Right lobe of liver (tissue), 6 donors: ENCODE measurements around the gene ACAP3. TPM values are rescaled to one million over a fixed set of nuclear protein-coding genes. Genes with fewer than 3 reads are reported as not detected.

Source experiments
- ATAC-seq, 4 donors: fragments of 200-7000 bp; cut with Tn5 transposase; one replicate each; pipeline ENCODE4 v1.9.1; 2020; ENCODE audit warnings: mild to moderate bottlenecking in 4 of 4, moderate library complexity in 4 of 4
- DNase-seq, 3 donors: peaks; one replicate each; pipeline ENCODE4 v3.0.0-alpha.2; 2020
- H3K27ac ChIP-seq, 3 donors: fragments of 200-600 bp; one replicate each; pipeline ENCODE4 v1.8.0; 2022
- H3K27me3 ChIP-seq, 2 donors: fragments of 200-600 bp; one replicate each; pipeline ENCODE4 v1.8.0; 2022
- H3K36me3 ChIP-seq, 4 donors: fragments of 200-600 bp; sonication (generic) in 1 of 4; one replicate each; pipeline versions ENCODE4 v1.5.1 to v1.8.0; 2017 to 2022; ENCODE audit warnings: control low read depth in 1 of 4
- H3K4me1 ChIP-seq, 4 donors: fragments of 200-600 bp; sonication (generic) in 1 of 4; one replicate each; pipeline versions ENCODE4 v1.5.1 to v1.8.0; 2017 to 2022; ENCODE audit warnings: control low read depth in 1 of 4
- H3K4me3 ChIP-seq, 3 donors: fragments of 200-600 bp; one replicate each; pipeline ENCODE4 v1.8.0; 2022
- H3K9me3 ChIP-seq, 4 donors: fragments of 200-600 bp; sonication (generic) in 1 of 4; one replicate each; pipeline versions ENCODE4 v1.5.1 to v1.8.0; 2017 to 2022; ENCODE audit warnings: control low read depth in 1 of 4
- POLR2A ChIP-seq: fragments of 450-650 bp; IDR thresholded peaks from one replicate; pipeline ENCODE4 v1.6.1; 2017; ENCODE audit warnings: antibody characterized with exemption, mild to moderate bottlenecking
- WGBS: methylation state at CpG from one replicate; pipeline ENCODE4 v1.1.6; 2018; ENCODE audit warnings: low coverage, low lambda C conversion rate; ENCODE audit not compliant: insufficient coverage; ENCODE audit errors: missing lambda C conversion rate; 5-methylcytosine and 5-hydroxymethylcytosine counted together
- intact Hi-C, 2 donors: fragments of 100-400 bp; cut with DNase I; formaldehyde crosslinking; loops; one replicate each; pipeline versions ENCODE4 v1.11.2 to v1.14.1; 2022
- long read RNA-seq: library from polyadenylated mRNA; unstranded; transcript quantifications from one replicate; pipeline ENCODE4 v2.0.0, GENCODE V29; 2019
- total RNA-seq, 6 experiments: library from RNA; depleted of rRNA in 2 of 6; stranded (reverse); fragments of >200 nt in 2 of 6; fragmentation: NEBNext Ultra II Directional in 3 of 6; extraction: Animal tissue kit (Norgen Biotek cat#: 25700) in 3 of 6; gene quantifications; one replicate each; pipeline versions ENCODE4 v1.1.0 to v1.2.4, GENCODE V29; 2016 to 2023
- TF ChIP-seq, protein P1 (sequence below), 4 donors: fragments of 200-600 bp in 3 of 4; fragments of 450-650 bp in 1 of 4; IDR thresholded peaks; one replicate each; pipeline versions ENCODE4 v1.5.1 to v1.8.0; 2016 to 2022; ENCODE audit warnings: antibody characterized with exemption in 4 of 4, mild to moderate bottlenecking in 2 of 4
- donor health status: DM: no; HTN: yes; CAD: no.
- donor health status: DM: no; HTN: no; CAD: no.
- donor health status: DM: no; HTN: no; CAD: no.
- donor health status: DM: no; HTN: yes; CAD: no.
- donor health status: DM: no; HTN: yes; CAD: no.

Gene ACAP3
- 10 to 100 TPM; 20.1 to 28.0 (median 22.0) TPM for total RNA-seq
- long read RNA-seq = 0 reads

DNA sequence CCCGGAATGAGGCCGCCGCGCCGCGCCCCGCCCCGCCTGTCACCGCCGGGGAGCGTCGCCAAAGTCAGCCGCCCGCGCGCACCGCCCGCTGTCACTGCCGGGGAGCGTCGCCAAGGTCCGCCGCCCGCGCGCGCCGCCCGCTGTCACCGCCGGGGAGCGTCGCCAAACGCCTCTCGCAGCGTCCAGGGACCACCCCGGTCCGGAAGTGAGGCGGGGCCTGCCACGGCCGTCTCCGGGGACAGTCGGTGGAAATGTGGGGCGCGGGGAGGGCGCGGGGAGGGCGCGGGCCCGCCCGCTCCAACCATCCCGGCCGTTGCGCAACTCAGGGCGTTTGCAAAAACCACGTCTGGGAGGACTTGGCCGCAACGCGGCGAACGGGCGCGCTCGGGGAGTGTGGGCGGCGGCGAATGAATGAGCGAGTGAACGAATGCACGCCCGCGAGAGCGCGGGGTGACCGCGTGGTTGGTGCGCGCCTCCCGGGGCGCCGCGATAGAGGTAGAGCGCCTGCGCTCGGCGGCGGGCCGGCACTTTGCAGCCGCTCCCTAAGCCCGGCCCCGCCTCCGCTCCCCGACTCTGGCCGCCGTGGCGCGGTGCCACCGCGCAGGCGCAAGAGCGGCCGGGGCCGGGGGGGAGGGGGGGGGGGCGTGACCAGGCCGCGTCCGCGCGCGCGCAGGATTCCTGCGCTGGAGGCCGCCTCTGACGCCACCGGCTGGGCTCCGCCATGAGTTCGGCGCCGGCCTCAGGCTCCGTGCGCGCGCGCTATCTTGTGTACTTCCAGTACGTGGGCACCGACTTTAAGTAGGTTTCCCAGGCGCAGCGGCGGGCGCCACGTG is at the start of gene ACAP3, which contains the start of gene PUSL1:
ACAP3 (minus strand) TSS at position 8 of the 833 bp plus-strand sequence. CDS start 115 bp downstream, outside the sequence.
PUSL1 (plus strand) TSS at position 675 of the 833 bp plus-strand sequence; CDS start at position 722, 47 bp downstream.
- Histone ChIP-seq H3K27me3 (no peaks in the 10 kb centered on the region), H3K4me3 (peak within 1 kb of the TSS; percentile 66 to 92 (median 92)), H3K4me1 (peaks cover 0 to 35% (median 19%) of the 10 kb centered on the region in 4 donors), H3K9me3 (no peaks in the 10 kb centered on the region), H3K27ac (peak within 1 kb of the TSS; percentile 77 to 90 (median 87)), H3K36me3 (peaks cover 0 to 23% (median under 1%) of the 10 kb centered on the region in 4 donors)
- TF ChIP-seq, protein P1, sequence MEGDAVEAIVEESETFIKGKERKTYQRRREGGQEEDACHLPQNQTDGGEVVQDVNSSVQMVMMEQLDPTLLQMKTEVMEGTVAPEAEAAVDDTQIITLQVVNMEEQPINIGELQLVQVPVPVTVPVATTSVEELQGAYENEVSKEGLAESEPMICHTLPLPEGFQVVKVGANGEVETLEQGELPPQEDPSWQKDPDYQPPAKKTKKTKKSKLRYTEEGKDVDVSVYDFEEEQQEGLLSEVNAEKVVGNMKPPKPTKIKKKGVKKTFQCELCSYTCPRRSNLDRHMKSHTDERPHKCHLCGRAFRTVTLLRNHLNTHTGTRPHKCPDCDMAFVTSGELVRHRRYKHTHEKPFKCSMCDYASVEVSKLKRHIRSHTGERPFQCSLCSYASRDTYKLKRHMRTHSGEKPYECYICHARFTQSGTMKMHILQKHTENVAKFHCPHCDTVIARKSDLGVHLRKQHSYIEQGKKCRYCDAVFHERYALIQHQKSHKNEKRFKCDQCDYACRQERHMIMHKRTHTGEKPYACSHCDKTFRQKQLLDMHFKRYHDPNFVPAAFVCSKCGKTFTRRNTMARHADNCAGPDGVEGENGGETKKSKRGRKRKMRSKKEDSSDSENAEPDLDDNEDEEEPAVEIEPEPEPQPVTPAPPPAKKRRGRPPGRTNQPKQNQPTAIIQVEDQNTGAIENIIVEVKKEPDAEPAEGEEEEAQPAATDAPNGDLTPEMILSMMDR (IDR thresholded peaks at IDR 0.05) = peak in 2 of 4 donors; percentile 3 to 30
- TF ChIP-seq POLR2A = peak; percentile 30
- whole genome bisulfite sequencing = 0% methylated on average over 5 of the region's 131 CpGs
- intact Hi-C loops = no loop called here
- DNase-seq = peak; percentile 90 to 94 (median 92)
- peak; percentile 70 to 85 (median 78) for ATAC-seq

DNA sequence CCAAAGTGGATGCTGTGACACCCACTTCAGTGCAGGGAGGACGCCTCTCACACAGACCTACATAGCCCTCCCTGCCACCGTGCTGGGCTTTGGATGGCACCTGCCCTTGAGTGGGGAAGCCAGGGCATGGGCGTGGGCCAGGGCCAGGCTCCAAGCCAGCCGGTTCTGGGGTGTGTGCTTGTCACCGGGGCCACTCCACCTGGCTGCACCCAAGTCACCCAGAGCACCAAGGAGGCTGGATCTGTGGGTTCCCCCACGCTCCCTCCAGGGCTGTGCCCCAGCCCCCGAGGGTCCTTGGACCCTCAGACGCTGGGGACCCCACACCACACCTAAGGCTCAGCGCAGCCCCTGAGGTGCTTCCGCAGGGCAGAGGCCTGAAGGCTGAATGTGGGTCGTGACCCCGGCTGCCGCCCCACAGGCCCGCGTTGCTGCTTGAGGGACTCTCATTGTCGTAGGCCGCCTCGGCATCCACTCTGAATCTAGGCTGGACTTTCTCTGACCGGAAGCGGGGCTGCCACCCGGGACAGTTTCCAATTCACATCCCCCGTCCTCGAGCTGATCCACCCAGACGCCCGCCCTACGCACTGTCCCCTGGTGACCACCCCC is 49.2 kb upstream of the ACAP3 start:
- Histone ChIP-seq H3K4me1 (no peaks in the 10 kb centered on the region), H3K4me3 (no peak overlapping the region), H3K36me3 (no peaks in the 10 kb centered on the region), H3K27ac (no peak overlapping the region), H3K9me3 (no peaks in the 10 kb centered on the region), H3K27me3 (peaks cover 0 to 5% of the 10 kb centered on the region in 2 donors)
- TF ChIP-seq, protein P1 (IDR thresholded peaks at IDR 0.05) = no peak
- intact Hi-C loops = no loop called here
- no peak for ATAC-seq
- WGBS = no CpG with 5 or more reads among the region's 26 CpGs
- peak in 1 of 3 donors; percentile 21 for DNase-seq

- DNase-seq = no peak
- WGBS = 47% methylated on average over 8 of the region's 8 CpGs
- peaks cover 0 to 5% of the 10 kb centered on the region in 2 donors for H3K27me3 ChIP-seq
- no peak overlapping the region for H3K27ac ChIP-seq
- H3K36me3 ChIP-seq = no peaks in the 10 kb centered on the region
- H3K4me1 ChIP-seq = no peaks in the 10 kb centered on the region
- H3K9me3 ChIP-seq = no peaks in the 10 kb centered on the region
- ATAC-seq = no peak
- TF ChIP-seq POLR2A = no peak
- TF ChIP-seq, protein P1 (IDR thresholded peaks at IDR 0.05) = no peak
- H3K4me3 ChIP-seq = no peak overlapping the region
- intact Hi-C loops = no loop called here
Measured at GRCh38 chr1:1356166-1356795, 48.6 kb upstream of the ACAP3 start.

- Histone ChIP-seq H3K27me3 (peaks cover 0 to 5% of the 10 kb centered on the region in 2 donors), H3K4me3 (no peak overlapping the region), H3K36me3 (no peaks in the 10 kb centered on the region), H3K27ac (no peak overlapping the region), H3K9me3 (no peaks in the 10 kb centered on the region), H3K4me1 (no peaks in the 10 kb centered on the region)
- WGBS = 0% methylated on average over 16 of the region's 52 CpGs
- TF ChIP-seq POLR2A = no peak
- TF ChIP-seq, protein P1 (IDR thresholded peaks at IDR 0.05) = no peak
- ATAC-seq (peak; percentile 8 to 35 (median 12)), DNase-seq (peak in 1 of 3 donors; percentile 26)
- intact Hi-C loops = no loop called here
Measured at GRCh38 chr1:1355416-1355815, 47.7 kb upstream of the ACAP3 start.
